ENCODE data around the gene KLHL29. TPM values are rescaled to one million over a fixed set of nuclear protein-coding genes. Genes with fewer than 3 reads are reported as not detected.

Gene KLHL29
- total and polyA plus RNA-seq, 2 donors (not counting 3 experiments of a cell fraction or from before 2014, with no cell fraction given) = 4.6 to 12.7 TPM

GRCh38 chr2:23354554-23354953, 30.4 kb upstream of the KLHL29 start:
- H3K79me2 ChIP-seq (ENCODE audit: control insufficient read depth, insufficient read depth, low read length) = no peaks in the 10 kb centered on the region
- no peak for FAIRE-seq

GRCh38 chr2:23355001-23355400, 30.0 kb upstream of the KLHL29 start:
- dilution Hi-C loops (cut with MboI; ENCODE audit: extremely low pct_ligation_motif_present, low sequenced_read_pairs) (no loop called here), intact Hi-C loops (cut with micrococcal nuclease) (no loop called here)
- H3K4me1 ChIP-seq (ENCODE audit: control insufficient read depth, extremely low read depth, insufficient read depth, low read length) = peaks cover 2% of the 10 kb centered on the region
- H3K27ac ChIP-seq (ENCODE audit: insufficient read depth, low read depth, low read length) = no peak overlapping the region
- H3K27me3 ChIP-seq (ENCODE audit: control insufficient read depth in 2 of 2, insufficient read depth in 2 of 2, low read length in 2 of 2) = no peaks in the 10 kb centered on the region
- H3K9me1 ChIP-seq (replicated peaks; ENCODE audit: control insufficient read depth, extremely low read depth, insufficient read depth, low read length) = no peaks in the 10 kb centered on the region
- H4K20me1 ChIP-seq (replicated peaks; ENCODE audit: control insufficient read depth, extremely low read depth, insufficient read depth, low read length) = no peaks in the 10 kb centered on the region
- ChIA-PET CTCF (interaction anchor here (1.0 kb wide), 1 partner anchor 50 kb away, joined by 3 read pairs; no protein-coding TSS in a partner anchor), POLR2A (no interaction called here)
- no peaks in the 10 kb centered on the region for H3K9me3 ChIP-seq (replicated peaks; ENCODE audit: control insufficient read depth, insufficient read depth, low read length)
- no peak for TF ChIP-seq GATA2 (IDR thresholded peaks at IDR 0.05; ENCODE audit: insufficient read depth, insufficient read length, low read depth, low read length)
- no peak for TF ChIP-seq MAX (IDR thresholded peaks at IDR 0.05; ENCODE audit: insufficient read depth, insufficient read length)
- no peak for TF ChIP-seq POLR2A (IDR thresholded peaks at IDR 0.05; ENCODE audit: low read depth, low read length)
- no peak for TF ChIP-seq JUN (IDR thresholded peaks at IDR 0.05; ENCODE audit: borderline replicate concordance, insufficient read depth, insufficient read length, low read depth)
- TF ChIP-seq POLR2AphosphoS5 (IDR thresholded peaks at IDR 0.05; ENCODE audit: insufficient read depth, low read depth, low read length) = no peak
- TF ChIP-seq EZH2 (IDR thresholded peaks at IDR 0.05; ENCODE audit: borderline replicate concordance, low read depth, low read length, severe bottlenecking) = no peak
- TF ChIP-seq MYC (IDR thresholded peaks at IDR 0.05; ENCODE audit: low read depth, low read length) = no peak
- TF ChIP-seq CTCF (IDR thresholded peaks at IDR 0.05; ENCODE audit: extremely low read depth in 1 of 2, insufficient read depth in 1 of 2, low read depth in 1 of 2, low read length in 2 of 2) = no peak
- H3K79me2 ChIP-seq (ENCODE audit: control insufficient read depth, insufficient read depth, low read length) = no peaks in the 10 kb centered on the region
- FAIRE-seq (no peak), DNase-seq (ENCODE audit: low read depth, low spot score) (no peak)
- H3K4me3 ChIP-seq (replicated peaks in 1 of 3; ENCODE audit: insufficient read depth in 1 of 3, low read depth in 1 of 3, low read length in 3 of 3) = no peak overlapping the region
- no peak overlapping the region for H3K9ac ChIP-seq (replicated peaks; ENCODE audit: extremely low read depth, insufficient read depth, low read length)
- no peaks in the 10 kb centered on the region for H3K36me3 ChIP-seq (ENCODE audit: control insufficient read depth in 2 of 2, extremely low read depth in 1 of 2, insufficient read depth in 2 of 2, low read length in 2 of 2)
- H2AFZ ChIP-seq (ENCODE audit: low read depth, low read length) = no peak overlapping the region
- H3K4me2 ChIP-seq (ENCODE audit: insufficient read depth, low read length) = no peak overlapping the region
- no TSS peak for BruUV-seq (replicated peaks)

More at GRCh38 chr2:23354554-23354953, 30.4 kb upstream of the KLHL29 start:
- Histone ChIP-seq H3K4me2 (ENCODE audit: insufficient read depth, low read length) (no peak overlapping the region), H3K36me3 (ENCODE audit: control insufficient read depth in 2 of 2, extremely low read depth in 1 of 2, insufficient read depth in 2 of 2, low read length in 2 of 2) (no peaks in the 10 kb centered on the region), H3K9ac (replicated peaks; ENCODE audit: extremely low read depth, insufficient read depth, low read length) (no peak overlapping the region), H3K4me3 (replicated peaks in 1 of 3; ENCODE audit: insufficient read depth in 1 of 3, low read depth in 1 of 3, low read length in 3 of 3) (no peak overlapping the region), H3K4me1 (ENCODE audit: control insufficient read depth, extremely low read depth, insufficient read depth, low read length) (peaks cover 2% of the 10 kb centered on the region), H4K20me1 (replicated peaks; ENCODE audit: control insufficient read depth, extremely low read depth, insufficient read depth, low read length) (no peaks in the 10 kb centered on the region), H3K9me1 (replicated peaks; ENCODE audit: control insufficient read depth, extremely low read depth, insufficient read depth, low read length) (no peaks in the 10 kb centered on the region), H3K27ac (ENCODE audit: insufficient read depth, low read depth, low read length) (no peak overlapping the region), H3K9me3 (replicated peaks; ENCODE audit: control insufficient read depth, insufficient read depth, low read length) (no peaks in the 10 kb centered on the region), H2AFZ (ENCODE audit: low read depth, low read length) (no peak overlapping the region), H3K27me3 (ENCODE audit: control insufficient read depth in 2 of 2, insufficient read depth in 2 of 2, low read length in 2 of 2) (no peaks in the 10 kb centered on the region)
- CTCF ChIA-PET = no interaction called here
- POLR2A ChIA-PET = no interaction called here
- TF ChIP-seq MAX (IDR thresholded peaks at IDR 0.05; ENCODE audit: insufficient read depth, insufficient read length) (no peak), MYC (IDR thresholded peaks at IDR 0.05; ENCODE audit: low read depth, low read length) (no peak)
- no peak for DNase-seq (ENCODE audit: low read depth, low spot score)
- intact Hi-C loops (cut with micrococcal nuclease) (loop anchor here (5.0 kb wide), 1 partner anchor 83 kb away; no protein-coding TSS in a partner anchor), dilution Hi-C loops (cut with MboI; ENCODE audit: extremely low pct_ligation_motif_present, low sequenced_read_pairs) (no loop called here)
- no TSS peak for BruUV-seq (replicated peaks)

All from endothelial cell of umbilical vein (primary cell).